GM12873 (cell line): ENCODE measurements around the gene SPRR1B.

Experiments used
- TF ChIP-seq, protein P1 (sequence below): IDR thresholded peaks from 2 replicates; pipeline ENCODE4 v1.5.1; 2012; ENCODE audit warnings: low read depth, mild to moderate bottlenecking, moderate library complexity, low read length, control low read depth; ENCODE audit not compliant: insufficient read depth; ENCODE audit errors: missing control alignments

Gene SPRR1B, protein sequence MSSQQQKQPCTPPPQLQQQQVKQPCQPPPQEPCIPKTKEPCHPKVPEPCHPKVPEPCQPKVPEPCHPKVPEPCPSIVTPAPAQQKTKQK

DNA sequence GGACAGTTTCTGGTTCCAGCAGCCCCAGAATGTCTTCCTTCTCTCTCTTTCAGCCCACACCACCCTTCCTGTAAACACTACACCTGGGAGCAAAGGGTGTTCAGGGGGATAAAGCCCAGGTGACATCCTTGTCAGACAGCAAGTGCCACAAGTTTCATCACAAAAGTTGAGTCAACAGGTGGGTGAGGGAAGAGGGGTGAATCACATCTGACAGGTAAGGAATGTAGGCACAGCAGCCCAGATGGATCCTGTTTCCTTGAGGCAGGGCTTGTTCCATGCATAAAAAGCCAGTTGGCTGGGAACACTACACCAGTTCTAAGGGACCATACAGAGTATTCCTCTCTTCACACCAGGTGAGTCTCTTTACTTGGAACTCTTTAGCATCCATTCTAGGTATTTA is at the start of gene SPRR1B:
TSS of gene SPRR1B (plus strand) at position 309 of the 400 bp plus-strand sequence. CDS start 1,143 bp downstream, outside the sequence.
- TF ChIP-seq, protein P1, sequence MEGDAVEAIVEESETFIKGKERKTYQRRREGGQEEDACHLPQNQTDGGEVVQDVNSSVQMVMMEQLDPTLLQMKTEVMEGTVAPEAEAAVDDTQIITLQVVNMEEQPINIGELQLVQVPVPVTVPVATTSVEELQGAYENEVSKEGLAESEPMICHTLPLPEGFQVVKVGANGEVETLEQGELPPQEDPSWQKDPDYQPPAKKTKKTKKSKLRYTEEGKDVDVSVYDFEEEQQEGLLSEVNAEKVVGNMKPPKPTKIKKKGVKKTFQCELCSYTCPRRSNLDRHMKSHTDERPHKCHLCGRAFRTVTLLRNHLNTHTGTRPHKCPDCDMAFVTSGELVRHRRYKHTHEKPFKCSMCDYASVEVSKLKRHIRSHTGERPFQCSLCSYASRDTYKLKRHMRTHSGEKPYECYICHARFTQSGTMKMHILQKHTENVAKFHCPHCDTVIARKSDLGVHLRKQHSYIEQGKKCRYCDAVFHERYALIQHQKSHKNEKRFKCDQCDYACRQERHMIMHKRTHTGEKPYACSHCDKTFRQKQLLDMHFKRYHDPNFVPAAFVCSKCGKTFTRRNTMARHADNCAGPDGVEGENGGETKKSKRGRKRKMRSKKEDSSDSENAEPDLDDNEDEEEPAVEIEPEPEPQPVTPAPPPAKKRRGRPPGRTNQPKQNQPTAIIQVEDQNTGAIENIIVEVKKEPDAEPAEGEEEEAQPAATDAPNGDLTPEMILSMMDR, result no peak

DNA sequence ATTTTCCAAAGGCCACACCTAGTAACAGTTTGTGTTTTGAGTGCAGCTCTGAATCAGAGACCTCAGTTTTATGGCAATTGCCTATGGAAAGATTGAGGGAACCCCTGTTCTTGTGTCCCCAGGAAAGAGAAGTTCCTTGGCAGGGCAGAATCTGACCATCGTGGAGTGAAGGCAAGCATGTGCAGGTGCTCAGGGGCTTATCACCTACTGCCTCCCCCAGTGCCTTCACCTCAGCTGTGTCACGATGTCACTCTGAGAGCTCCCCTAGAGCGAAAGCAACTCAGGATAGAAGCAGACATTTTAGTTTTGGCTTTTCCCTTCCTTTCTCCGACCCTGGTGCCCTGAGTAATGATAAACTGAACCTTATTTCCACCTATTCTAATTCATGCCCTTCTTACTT is 48.9 kb upstream of the SPRR1B start:
- TF ChIP-seq, protein P1, result no peak

DNA sequence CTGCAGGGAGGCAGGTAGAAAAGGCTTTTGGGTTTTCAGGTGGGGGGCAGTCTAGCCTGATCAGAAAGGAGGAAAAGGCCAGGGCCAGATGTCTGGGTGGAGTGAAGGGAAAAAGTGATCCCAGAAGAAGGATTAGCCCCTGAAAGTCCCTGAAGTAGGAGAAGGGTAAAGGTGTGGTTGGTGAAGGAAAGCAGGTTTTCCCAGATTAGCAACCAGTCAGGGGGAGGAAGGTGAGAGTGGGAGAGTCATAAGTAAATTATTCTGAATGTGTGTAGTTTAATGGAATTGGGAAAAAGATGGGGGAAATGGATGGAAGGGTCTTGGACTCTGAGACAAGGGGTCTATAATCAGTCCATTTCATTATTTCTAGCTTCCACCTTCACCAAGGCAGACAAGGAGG is 47.8 kb upstream of the SPRR1B start:
- TF ChIP-seq, protein P1, result no peak

DNA sequence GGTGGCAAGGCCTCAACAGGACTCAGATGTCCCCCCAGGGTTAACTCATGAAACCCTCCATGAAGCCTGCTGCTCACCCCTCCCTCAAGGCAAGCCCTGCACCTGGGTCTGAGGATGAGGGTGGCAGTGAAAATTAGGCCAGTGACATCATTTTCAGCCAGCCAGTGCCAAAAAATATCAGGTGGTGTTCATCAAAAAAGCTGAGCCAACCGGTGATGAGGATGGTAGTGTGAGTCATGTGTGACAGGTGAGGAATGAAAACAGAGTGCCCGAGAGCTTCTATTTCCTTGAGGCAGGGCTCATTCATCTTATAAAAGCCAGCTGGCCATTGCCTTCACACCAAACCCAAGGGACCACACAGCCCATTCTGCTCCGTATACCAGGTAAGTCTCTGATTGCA is 47.3 kb upstream of the SPRR1B start, which contains the start of gene SPRR1A:
TSS of gene SPRR1A (plus strand) at position 339 of the 400 bp plus-strand sequence. CDS start 1,150 bp downstream, outside the sequence.
- TF ChIP-seq, protein P1, result no peak

DNA sequence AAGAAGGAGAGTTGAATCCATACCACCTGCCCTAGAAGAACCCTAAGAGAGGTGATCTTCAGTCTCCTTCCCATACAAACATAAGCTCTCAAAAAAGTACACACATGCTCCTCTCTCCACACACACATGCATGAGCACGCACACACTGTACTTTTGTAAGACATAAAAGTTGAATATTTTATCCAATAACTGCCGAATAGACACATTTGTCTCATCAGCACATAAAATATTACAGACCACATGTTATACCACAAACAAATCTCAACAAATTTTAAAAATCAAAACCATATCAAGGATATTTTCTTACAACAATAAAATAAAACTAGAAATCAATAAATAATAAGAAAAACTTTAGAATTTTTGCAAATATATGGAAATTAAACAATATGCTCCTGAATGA is 44.4 kb upstream of the SPRR1B start:
- TF ChIP-seq, protein P1, result no peak

DNA sequence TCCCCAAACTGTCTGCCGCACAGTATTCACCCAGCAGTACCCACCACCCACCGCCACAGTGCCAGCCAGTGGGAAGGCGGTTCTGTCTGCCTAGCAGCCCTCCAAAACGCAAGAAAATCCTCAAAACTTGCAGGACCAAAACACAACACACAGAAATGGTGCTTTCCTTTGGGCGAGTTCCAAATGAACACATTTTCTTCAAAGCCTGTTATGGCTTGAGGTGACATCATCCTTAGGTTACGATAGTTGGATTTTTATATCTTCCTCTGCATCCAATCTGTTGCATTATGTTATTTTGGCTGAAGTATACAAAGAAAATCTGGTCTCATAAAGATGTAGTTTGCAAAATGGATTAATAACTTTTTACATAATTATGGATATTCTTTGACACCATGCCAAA is 37.8 kb upstream of the SPRR1B start:
- TF ChIP-seq, protein P1, result no peak

DNA sequence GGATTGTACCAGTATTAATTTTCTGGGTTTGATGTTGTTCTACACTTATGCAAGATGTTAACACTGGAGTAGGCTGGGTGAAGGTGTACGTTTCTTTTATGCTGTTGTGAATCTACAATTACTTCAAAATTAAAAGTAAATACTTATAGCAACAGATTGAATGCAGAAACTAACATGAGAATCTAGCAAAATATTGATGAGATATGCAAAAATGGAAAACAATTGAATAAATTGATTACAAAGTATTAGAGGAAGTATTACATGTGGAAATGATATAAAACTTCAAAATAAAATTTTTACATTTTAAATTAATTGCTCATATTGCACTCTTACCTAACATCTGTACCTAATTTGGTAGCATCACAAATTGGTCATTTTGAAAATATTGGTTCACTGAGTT is 35.2 kb upstream of the SPRR1B start:
- TF ChIP-seq, protein P1, result no peak
